Dermis microvascular lymphatic vessel endothelial cell (primary cell): ENCODE results near the gene MSRB3. TPM values are rescaled to one million over a fixed set of nuclear protein-coding genes. Genes with fewer than 3 reads are reported as not detected.

Source experiments
- DNase-seq, 2 donors: peaks; one replicate each; pipeline versions ENCODE4 v3.0.0 to v3.0.0-alpha.2; 2010; ENCODE audit warnings: low read depth in 2 of 2
- total RNA-seq: library from RNA; depleted of rRNA; stranded (reverse); fragments of >200 nt; gene quantifications from 2 replicates; pipeline ENCODE4 v1.2.1, GENCODE V29; 2014

MSRB3 gene
- total RNA-seq, 1 donor from 2014 or later = 44.7 TPM

- no peak for DNase-seq
These were observed 46.7 kb downstream of the MSRB3 start for GRCh38 chr12:65325183-65325582.

GRCh38 chr12:65326616-65327015 is 48.1 kb downstream of the MSRB3 start:
- no peak for DNase-seq

GRCh38 chr12:65327207-65328076 is 49.0 kb downstream of the MSRB3 start:
- DNase-seq = no peak

DNA sequence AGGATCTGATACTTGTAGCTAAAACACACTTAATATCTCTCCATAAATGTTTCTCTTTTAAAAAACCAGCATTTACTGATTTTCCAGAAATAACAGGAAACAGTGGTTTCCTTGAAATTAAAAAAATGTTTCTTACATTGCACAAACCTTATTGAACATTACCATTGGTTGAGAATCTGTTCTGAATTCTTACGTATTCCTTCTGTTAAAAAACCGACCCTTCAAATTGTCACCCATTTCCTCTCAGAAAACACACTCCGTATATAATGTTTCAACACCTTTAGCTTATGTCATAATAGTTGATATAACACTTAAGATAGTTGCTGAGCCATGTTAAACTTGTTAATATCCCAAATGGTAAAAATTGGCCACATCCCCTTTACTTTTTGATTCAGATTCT is 51.2 kb downstream of the MSRB3 start:
- DNase-seq = peak in 1 of 2 donors; percentile 14

GRCh38 chr12:65330331-65330730 is 51.8 kb downstream of the MSRB3 start:
- peak in 1 of 2 donors; percentile 18 for DNase-seq

- no peak for DNase-seq
These were observed 53.0 kb downstream of the MSRB3 start for GRCh38 chr12:65331456-65331855.

DNA sequence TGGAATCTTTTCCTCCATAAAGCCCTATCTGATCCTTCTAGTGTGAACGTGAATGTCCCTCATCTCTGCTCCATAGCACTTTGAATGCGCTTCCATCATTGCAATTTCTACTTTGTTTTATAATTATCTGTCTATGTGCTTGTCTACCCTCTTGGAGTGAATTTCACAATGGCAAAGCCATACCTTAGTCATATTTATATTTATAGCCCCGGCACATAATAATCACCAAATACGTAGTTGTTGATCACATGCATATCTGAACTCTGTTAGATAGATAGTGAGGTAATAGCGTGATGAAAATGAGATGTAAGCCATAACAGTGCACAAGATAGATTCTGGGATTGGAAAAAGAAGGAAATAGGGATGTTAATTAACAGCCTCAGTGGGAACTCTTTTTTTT is 55.2 kb downstream of the MSRB3 start:
- no peak for DNase-seq

GRCh38 chr12:65334521-65334920 is 56.0 kb downstream of the MSRB3 start:
- no peak for DNase-seq

DNA sequence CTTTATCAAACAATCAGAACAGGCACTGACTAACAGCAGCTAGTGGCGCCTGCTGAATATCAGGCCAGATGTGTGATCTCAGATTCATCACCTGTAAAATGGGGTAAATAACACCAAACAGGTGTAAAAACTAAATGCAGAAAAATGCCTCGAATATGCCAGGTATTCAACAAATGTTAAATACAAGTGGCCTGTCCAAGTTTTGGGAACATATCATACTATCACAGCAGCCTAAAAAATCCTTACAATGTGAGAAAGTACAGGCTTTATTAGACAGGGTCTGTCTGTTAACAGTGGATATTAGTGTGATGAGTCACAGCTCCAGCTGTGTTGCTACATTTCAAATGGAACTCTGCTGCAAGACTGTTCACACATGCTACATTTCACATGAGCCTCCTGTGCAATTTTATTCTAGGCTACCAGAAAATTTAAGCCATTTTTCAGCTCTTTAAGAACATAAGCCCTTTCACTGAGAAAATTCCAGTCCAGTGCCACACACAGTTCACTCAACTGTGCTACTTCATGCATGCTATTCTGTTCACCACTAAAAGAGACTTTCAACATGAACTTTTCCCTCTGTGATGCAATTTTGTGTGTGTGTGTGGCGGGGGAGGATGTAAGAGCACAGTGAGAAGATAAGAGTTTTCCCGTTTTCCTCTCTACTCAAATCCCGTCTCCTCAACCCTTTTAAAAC is 56.7 kb downstream of the MSRB3 start:
- DNase-seq = peak in 1 of 2 donors; percentile 43

DNA sequence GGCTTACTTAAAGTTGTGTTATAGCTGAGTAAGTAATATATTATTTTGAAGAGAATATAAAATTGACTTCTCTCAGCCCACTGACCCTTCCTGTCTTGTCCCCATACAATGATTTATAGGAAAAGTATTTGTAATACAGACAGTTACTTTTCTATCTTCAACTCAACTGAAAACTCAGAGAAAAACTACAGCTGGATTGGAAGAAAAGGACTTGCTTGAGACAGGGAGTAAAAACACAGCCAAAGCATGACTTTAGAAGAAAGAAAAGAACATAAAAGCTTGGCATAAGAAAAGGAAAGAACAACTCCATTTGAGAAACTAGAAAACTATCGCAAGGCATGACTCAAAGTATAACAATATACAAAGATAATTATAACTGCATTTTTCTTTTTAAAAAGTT is 57.5 kb downstream of the MSRB3 start:
- no peak for DNase-seq

GRCh38 chr12:65339161-65339560 is 60.7 kb downstream of the MSRB3 start:
- no peak for DNase-seq

DNA sequence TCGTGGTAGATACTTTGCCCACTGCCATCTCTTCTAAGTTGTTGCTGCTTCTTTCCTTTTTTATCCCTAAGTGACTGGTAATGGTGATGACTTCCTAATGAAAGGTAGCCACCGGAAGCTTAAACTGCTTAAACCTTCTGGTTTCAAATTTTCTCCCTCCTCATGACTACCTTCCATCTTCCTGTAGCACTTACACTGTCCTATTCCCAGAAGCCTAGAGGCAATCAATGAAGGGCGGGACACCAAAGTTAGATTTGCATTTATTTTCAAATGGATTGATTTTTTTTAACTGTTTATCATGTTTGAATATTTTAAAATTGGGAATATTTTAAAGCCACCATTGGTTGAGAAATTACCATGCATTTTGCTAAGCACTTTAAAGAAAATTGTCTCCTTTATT is 64.7 kb downstream of the MSRB3 start:
- DNase-seq = no peak

DNA sequence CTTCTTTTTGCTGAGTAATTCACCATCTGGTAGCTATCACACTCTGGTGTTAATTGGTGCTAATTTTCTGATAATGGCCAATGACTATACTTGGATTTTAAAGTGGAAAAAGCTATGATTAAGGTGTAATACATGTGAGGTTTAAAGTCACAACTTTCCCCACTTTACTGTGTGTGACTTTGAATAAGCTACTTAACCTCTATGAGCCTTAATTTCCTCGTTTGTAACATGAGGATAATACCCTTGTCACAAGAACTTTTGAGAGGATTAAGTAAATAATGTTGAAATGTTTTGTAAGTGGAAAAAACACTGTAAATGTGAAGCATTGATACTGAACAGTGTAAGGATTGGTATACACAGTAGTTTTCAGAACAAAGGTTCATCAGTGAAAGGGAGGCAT is 65.3 kb downstream of the MSRB3 start:
- no peak for DNase-seq

DNA sequence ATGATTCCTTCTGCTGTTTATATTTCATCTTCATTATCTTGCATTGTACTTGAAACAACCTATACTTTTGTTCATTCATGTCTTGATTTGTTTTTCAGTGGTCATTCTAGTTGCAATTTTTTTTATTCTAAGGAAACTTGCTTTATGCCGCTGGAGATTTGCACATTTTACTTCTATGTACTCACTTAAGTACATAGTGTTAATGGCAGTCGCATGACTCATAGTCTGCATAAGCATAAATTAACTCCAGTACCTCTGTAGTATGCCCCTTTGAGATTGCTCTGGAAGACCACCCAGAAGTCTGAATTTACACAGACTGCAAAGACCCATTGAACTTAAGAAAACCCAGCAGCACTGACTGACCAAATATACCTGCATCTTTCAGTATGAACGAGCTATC is 77.0 kb downstream of the MSRB3 start:
- DNase-seq = no peak

GRCh38 chr12:65362234-65363031 is 84.0 kb downstream of the MSRB3 start:
- no peak for DNase-seq

GRCh38 chr12:65364046-65364445 is 85.6 kb downstream of the MSRB3 start:
- no peak for DNase-seq

- DNase-seq = no peak
These were observed 88.9 kb downstream of the MSRB3 start for GRCh38 chr12:65367396-65367795.

DNA sequence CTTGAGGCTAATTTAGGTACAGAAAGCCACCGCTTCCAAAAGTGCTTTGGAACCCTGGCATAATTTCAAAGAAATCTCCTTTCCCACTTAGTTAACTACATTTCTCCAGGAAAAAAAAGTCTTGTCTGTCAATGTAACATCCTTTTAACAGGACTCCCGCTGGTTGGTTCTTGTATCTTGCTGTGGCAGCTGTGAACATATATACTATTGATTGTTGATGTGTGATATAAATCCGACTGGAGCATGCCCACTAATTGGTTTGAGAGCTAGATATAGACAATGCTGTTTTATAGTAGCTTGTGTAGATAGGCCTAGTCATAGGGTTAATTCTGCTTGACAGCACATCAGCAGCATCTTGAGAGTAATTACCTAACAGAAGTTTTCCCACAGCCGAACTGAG is 89.6 kb downstream of the MSRB3 start:
- no peak for DNase-seq

DNA sequence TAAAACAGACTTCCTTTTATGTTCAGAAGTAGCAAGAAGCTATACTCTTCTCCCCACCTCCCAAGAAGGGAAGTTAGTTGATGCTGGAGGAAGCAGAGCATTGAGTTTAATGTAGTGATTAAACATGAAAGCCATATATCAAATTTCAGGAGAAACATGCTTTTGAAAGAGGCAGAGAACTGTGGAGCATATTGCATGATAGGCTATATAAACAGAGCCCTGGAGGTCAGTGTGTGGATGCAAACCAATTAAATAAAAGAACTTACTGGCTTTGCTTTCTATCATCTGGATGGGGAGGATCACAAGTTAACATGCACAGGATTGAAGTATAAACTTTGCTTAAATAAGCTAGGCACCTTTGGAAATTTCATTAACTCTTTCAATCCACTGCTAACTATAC is 94.1 kb downstream of the MSRB3 start:
- no peak for DNase-seq

GRCh38 chr12:65384240-65384639 is 105.8 kb downstream of the MSRB3 start:
- no peak for DNase-seq

GRCh38 chr12:65387396-65387795 is 108.9 kb downstream of the MSRB3 start:
- no peak for DNase-seq

- no peak for DNase-seq
These were observed 111.0 kb downstream of the MSRB3 start for GRCh38 chr12:65389436-65389835.
